KOPT-K1 (cell line): Measurements from ENCODE around the gene GRHPR.

Experiments used
- H3K27ac ChIP-seq: fragments of 200-600 bp; sonication (generic); 2 replicates; pipeline ENCODE4 v1.5.1; 2016; ENCODE audit warnings: antibody characterized with exemption, mild to moderate bottlenecking, low read depth, low read length; ENCODE audit not compliant: poor library complexity, severe bottlenecking
- H3K36me3 ChIP-seq: fragments of 200-600 bp; sonication (generic); 2 replicates; pipeline ENCODE4 v1.5.1; 2017; ENCODE audit warnings: antibody characterized with exemption, mild to moderate bottlenecking, low read length, moderate library complexity; ENCODE audit not compliant: insufficient read depth
- H3K9me3 ChIP-seq: fragments of 200-600 bp; sonication (generic); 2 replicates; pipeline ENCODE4 v1.5.1; 2017; ENCODE audit warnings: antibody characterized with exemption, low read length, mild to moderate bottlenecking; ENCODE audit not compliant: insufficient read depth, poor library complexity, severe bottlenecking

Gene GRHPR

GRCh38 chr9:37422289-37423104, at the start of gene GRHPR:
Gene GRHPR, plus strand, starts transcription at chr9:37422696. Its CDS starts 55 bp downstream, at chr9:37422751.
- peaks cover 18% of the 10 kb centered on the region; the same call in 1 of the 2 replicates for H3K36me3 ChIP-seq
- H3K9me3 ChIP-seq = no peaks in the 10 kb centered on the region
- peak within 1 kb of the TSS; percentile 72 for H3K27ac ChIP-seq

GRCh38 chr9:37372839-37373238, 49.7 kb upstream of the GRHPR start:
- Histone ChIP-seq H3K9me3 (no peaks in the 10 kb centered on the region), H3K36me3 (no peaks in the 10 kb centered on the region), H3K27ac (no peak overlapping the region)

- Histone ChIP-seq H3K27ac (no peak overlapping the region), H3K36me3 (no peaks in the 10 kb centered on the region), H3K9me3 (no peaks in the 10 kb centered on the region)
Observed at GRCh38 chr9:37373621-37374020, 48.9 kb upstream of the GRHPR start.

GRCh38 chr9:37374892-37375291, 47.6 kb upstream of the GRHPR start:
- Histone ChIP-seq H3K9me3 (no peaks in the 10 kb centered on the region), H3K27ac (no peak overlapping the region), H3K36me3 (no peaks in the 10 kb centered on the region)

- no peaks in the 10 kb centered on the region for H3K9me3 ChIP-seq
- H3K36me3 ChIP-seq = no peaks in the 10 kb centered on the region
- H3K27ac ChIP-seq = no peak overlapping the region
Observed at GRCh38 chr9:37377688-37378612, 44.5 kb upstream of the GRHPR start.

GRCh38 chr9:37378613-37379004, 43.9 kb upstream of the GRHPR start:
- no peak overlapping the region for H3K27ac ChIP-seq
- no peaks in the 10 kb centered on the region for H3K36me3 ChIP-seq
- no peaks in the 10 kb centered on the region for H3K9me3 ChIP-seq

- Histone ChIP-seq H3K27ac (no peak overlapping the region), H3K9me3 (no peaks in the 10 kb centered on the region), H3K36me3 (no peaks in the 10 kb centered on the region)
Observed at GRCh38 chr9:37379835-37380234, 42.7 kb upstream of the GRHPR start.

GRCh38 chr9:37380570-37380969, 41.9 kb upstream of the GRHPR start:
- no peaks in the 10 kb centered on the region for H3K9me3 ChIP-seq
- H3K27ac ChIP-seq = no peak overlapping the region
- no peaks in the 10 kb centered on the region for H3K36me3 ChIP-seq

GRCh38 chr9:37381094-37381741, 41.3 kb upstream of the GRHPR start:
- Histone ChIP-seq H3K36me3 (no peaks in the 10 kb centered on the region), H3K9me3 (no peaks in the 10 kb centered on the region), H3K27ac (no peak overlapping the region)

GRCh38 chr9:37382161-37382981, 40.1 kb upstream of the GRHPR start:
- H3K36me3 ChIP-seq = no peaks in the 10 kb centered on the region
- no peak overlapping the region for H3K27ac ChIP-seq
- no peaks in the 10 kb centered on the region for H3K9me3 ChIP-seq

GRCh38 chr9:37382982-37383357, 39.5 kb upstream of the GRHPR start:
- H3K27ac ChIP-seq = no peak overlapping the region
- H3K9me3 ChIP-seq = no peaks in the 10 kb centered on the region
- H3K36me3 ChIP-seq = no peaks in the 10 kb centered on the region

- H3K27ac ChIP-seq = no peak overlapping the region
- H3K9me3 ChIP-seq = no peaks in the 10 kb centered on the region
- no peaks in the 10 kb centered on the region for H3K36me3 ChIP-seq
Observed at GRCh38 chr9:37383393-37383792, 39.1 kb upstream of the GRHPR start.

- Histone ChIP-seq H3K27ac (no peak overlapping the region), H3K9me3 (no peaks in the 10 kb centered on the region), H3K36me3 (no peaks in the 10 kb centered on the region)
Observed at GRCh38 chr9:37383876-37384746, 38.4 kb upstream of the GRHPR start.

- Histone ChIP-seq H3K27ac (no peak overlapping the region), H3K36me3 (no peaks in the 10 kb centered on the region), H3K9me3 (no peaks in the 10 kb centered on the region)
Observed at GRCh38 chr9:37385286-37385685, 37.2 kb upstream of the GRHPR start.
